Right lobe of liver (tissue), 6 donors: ENCODE measurements around the gene XCL1. TPM values are rescaled to one million over a fixed set of nuclear protein-coding genes. Genes with fewer than 3 reads are reported as not detected.

Experiments
- ATAC-seq, 4 donors: fragments of 200-7000 bp; cut with Tn5 transposase; one replicate each; pipeline ENCODE4 v1.9.1; 2020; ENCODE audit warnings: mild to moderate bottlenecking in 4 of 4, moderate library complexity in 4 of 4
- DNase-seq, 3 donors: peaks; one replicate each; pipeline ENCODE4 v3.0.0-alpha.2; 2020
- H3K27ac ChIP-seq, 3 donors: fragments of 200-600 bp; one replicate each; pipeline ENCODE4 v1.8.0; 2022
- H3K27me3 ChIP-seq, 2 donors: fragments of 200-600 bp; one replicate each; pipeline ENCODE4 v1.8.0; 2022
- H3K36me3 ChIP-seq, 4 donors: fragments of 200-600 bp; sonication (generic) in 1 of 4; one replicate each; pipeline versions ENCODE4 v1.5.1 to v1.8.0; 2017 to 2022; ENCODE audit warnings: control low read depth in 1 of 4
- H3K4me1 ChIP-seq, 4 donors: fragments of 200-600 bp; sonication (generic) in 1 of 4; one replicate each; pipeline versions ENCODE4 v1.5.1 to v1.8.0; 2017 to 2022; ENCODE audit warnings: control low read depth in 1 of 4
- H3K4me3 ChIP-seq, 3 donors: fragments of 200-600 bp; one replicate each; pipeline ENCODE4 v1.8.0; 2022
- H3K9me3 ChIP-seq, 4 donors: fragments of 200-600 bp; sonication (generic) in 1 of 4; one replicate each; pipeline versions ENCODE4 v1.5.1 to v1.8.0; 2017 to 2022; ENCODE audit warnings: control low read depth in 1 of 4
- CTCF ChIP-seq, 4 donors: fragments of 200-600 bp in 3 of 4; fragments of 450-650 bp in 1 of 4; IDR thresholded peaks; one replicate each; pipeline versions ENCODE4 v1.5.1 to v1.8.0; 2016 to 2022; ENCODE audit warnings: antibody characterized with exemption in 4 of 4, mild to moderate bottlenecking in 2 of 4
- POLR2A ChIP-seq: fragments of 450-650 bp; IDR thresholded peaks from one replicate; pipeline ENCODE4 v1.6.1; 2017; ENCODE audit warnings: antibody characterized with exemption, mild to moderate bottlenecking
- WGBS: methylation state at CpG from one replicate; pipeline ENCODE4 v1.1.6; 2018; ENCODE audit warnings: low coverage, low lambda C conversion rate; ENCODE audit not compliant: insufficient coverage; ENCODE audit errors: missing lambda C conversion rate; 5-methylcytosine and 5-hydroxymethylcytosine counted together
- intact Hi-C, 2 donors: fragments of 100-400 bp; cut with DNase I; formaldehyde crosslinking; loops; one replicate each; pipeline versions ENCODE4 v1.11.2 to v1.14.1; 2022
- total RNA-seq, 6 experiments: library from RNA; depleted of rRNA in 2 of 6; stranded (reverse); fragments of >200 nt in 2 of 6; fragmentation: NEBNext Ultra II Directional in 3 of 6; extraction: Animal tissue kit (Norgen Biotek cat#: 25700) in 3 of 6; gene quantifications; one replicate each; pipeline versions ENCODE4 v1.1.0 to v1.2.4, GENCODE V29; 2016 to 2023
- donor health status: DM: no; HTN: yes; CAD: no.
- donor health status: DM: no; HTN: no; CAD: no.
- donor health status: DM: no; HTN: no; CAD: no.
- donor health status: DM: no; HTN: yes; CAD: no.
- donor health status: DM: no; HTN: yes; CAD: no.

XCL1 gene
- total RNA-seq, 6 experiments from 2014 or later, result 0.13 to 0.44 (median 0.22) TPM; not detected in 3

DNA sequence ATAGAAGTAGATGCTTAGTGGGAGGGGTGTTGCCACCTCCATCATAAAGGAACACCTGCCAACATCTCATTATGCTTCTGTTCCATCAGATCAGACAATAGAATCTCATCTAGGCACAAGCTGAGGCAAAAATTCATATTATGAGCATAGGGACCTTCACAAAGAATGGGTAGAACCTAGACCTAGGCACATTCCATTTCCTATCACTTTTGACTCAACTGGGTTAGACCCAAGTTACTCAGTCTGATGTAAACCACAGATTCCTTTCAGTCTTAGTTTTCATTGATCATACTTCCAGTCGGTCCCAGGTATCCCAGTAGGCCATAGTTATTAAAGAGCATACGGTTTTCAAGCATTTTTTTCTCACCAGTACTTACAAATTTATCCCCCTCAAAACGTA, 21.7 kb downstream of the XCL1 start:
- TF ChIP-seq POLR2A (no peak), CTCF (IDR thresholded peaks at IDR 0.05) (no peak)
- no peaks in the 10 kb centered on the region for H3K9me3 ChIP-seq
- intact Hi-C loops, result no loop called here
- DNase-seq (no peak), ATAC-seq (no peak)
- no peaks in the 10 kb centered on the region for H3K27me3 ChIP-seq
- no peaks in the 10 kb centered on the region for H3K36me3 ChIP-seq
- H3K4me1 ChIP-seq, result no peaks in the 10 kb centered on the region
- no peak overlapping the region for H3K27ac ChIP-seq
- WGBS, result 48% methylated on average over 3 of the region's 3 CpGs
- H3K4me3 ChIP-seq, result no peak overlapping the region

DNA sequence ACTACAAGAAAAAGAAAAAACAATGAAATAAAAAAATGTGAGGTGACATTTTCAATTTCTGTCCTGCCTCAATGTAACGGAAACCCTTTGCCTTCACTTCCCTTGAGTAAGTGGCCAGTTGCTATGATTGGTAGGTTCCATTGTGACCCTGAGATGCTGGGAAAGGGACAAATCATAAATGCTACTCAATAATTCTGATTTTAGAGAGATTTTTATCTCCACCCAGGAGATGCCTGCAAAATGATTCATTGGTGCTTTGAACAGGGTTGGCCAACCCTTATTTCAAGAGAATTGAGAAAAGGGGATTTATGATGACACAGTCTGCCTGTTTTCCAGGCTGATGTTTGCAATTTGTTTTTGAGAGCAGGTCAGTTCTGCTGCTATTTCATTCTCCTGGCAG, 22.5 kb downstream of the XCL1 start:
- no peak for ATAC-seq
- intact Hi-C loops, result no loop called here
- TF ChIP-seq POLR2A, result no peak
- TF ChIP-seq CTCF (IDR thresholded peaks at IDR 0.05), result no peak

DNA sequence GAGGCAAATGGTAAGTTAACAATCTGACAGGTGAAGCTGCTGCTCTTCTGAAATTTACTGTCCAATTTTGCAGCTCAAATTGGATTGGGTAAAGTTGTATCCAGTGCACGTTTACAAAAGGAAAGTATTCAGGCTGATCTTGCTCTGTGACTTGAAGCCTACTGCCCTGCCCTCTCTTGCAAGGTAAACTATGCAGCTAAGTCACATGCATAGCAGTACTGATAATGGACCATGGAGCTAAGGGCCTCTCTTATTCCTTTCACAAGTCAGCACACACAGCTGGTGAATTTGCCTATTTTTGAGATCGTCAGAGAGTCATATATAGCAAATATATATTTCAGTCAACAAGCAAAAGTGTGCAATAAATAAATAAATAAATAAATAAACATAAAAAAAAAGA, 23.2 kb downstream of the XCL1 start:
- no peak overlapping the region for H3K4me3 ChIP-seq
- H3K36me3 ChIP-seq, result no peaks in the 10 kb centered on the region
- H3K27ac ChIP-seq, result no peak overlapping the region
- H3K4me1 ChIP-seq, result no peaks in the 10 kb centered on the region
- TF ChIP-seq POLR2A, result no peak
- TF ChIP-seq CTCF (IDR thresholded peaks at IDR 0.05), result no peak
- H3K9me3 ChIP-seq, result no peaks in the 10 kb centered on the region
- 48% methylated on average over 2 of the region's 2 CpGs for WGBS
- no peak for ATAC-seq
- no peak for DNase-seq
- H3K27me3 ChIP-seq, result no peaks in the 10 kb centered on the region
- intact Hi-C loops, result loop anchor here in 1 of 2 donors (10.0 kb wide), 1 partner anchor 745 kb away; no protein-coding TSS in a partner anchor

More for the DNA sequence above, 22.5 kb downstream of the XCL1 start:
- 100% methylated on average over 1 of the region's 1 CpG for whole genome bisulfite sequencing
- Histone ChIP-seq H3K27me3 (no peaks in the 10 kb centered on the region), H3K9me3 (no peaks in the 10 kb centered on the region), H3K36me3 (no peaks in the 10 kb centered on the region), H3K4me1 (no peaks in the 10 kb centered on the region), H3K4me3 (no peak overlapping the region), H3K27ac (no peak overlapping the region)
- no peak for DNase-seq

GRCh38 chr1:168601051-168601450, 24.6 kb downstream of the XCL1 start:
- no peak overlapping the region for H3K27ac ChIP-seq
- intact Hi-C loops, result loop anchor here in 1 of 2 donors (10.0 kb wide), 1 partner anchor 744 kb away; no protein-coding TSS in a partner anchor
- H3K4me1 ChIP-seq, result no peaks in the 10 kb centered on the region
- WGBS, result 60% methylated on average over 4 of the region's 4 CpGs
- ATAC-seq (no peak), DNase-seq (no peak)
- H3K9me3 ChIP-seq, result no peaks in the 10 kb centered on the region
- H3K4me3 ChIP-seq, result no peak overlapping the region
- TF ChIP-seq CTCF (IDR thresholded peaks at IDR 0.05), result no peak
- no peak for TF ChIP-seq POLR2A
- no peaks in the 10 kb centered on the region for H3K36me3 ChIP-seq
- no peaks in the 10 kb centered on the region for H3K27me3 ChIP-seq
